ENCODE measurements around the gene PLA2G3.
A peak's percentile ranks its signal among the peaks of the same experiment; 100 is the strongest.

PLA2G3 gene

GRCh38 chr22:31085928-31086327 lies 54.4 kb downstream of the PLA2G3 start:
- DNase-seq (ENCODE audit: low spot score), result no peak

- no peak for DNase-seq (ENCODE audit: low spot score)
Measured at GRCh38 chr22:31085493-31085824, 54.8 kb downstream of the PLA2G3 start.

GRCh38 chr22:31084811-31085492 lies 55.4 kb downstream of the PLA2G3 start:
- peak; percentile 96 for DNase-seq (ENCODE audit: low spot score)

Measured in AG20443 (cell line).